Measurements from ENCODE around the gene UXS1. TPM values are rescaled to one million over a fixed set of nuclear protein-coding genes. Genes with fewer than 3 reads are reported as not detected.
A peak's percentile ranks its signal among the peaks of the same experiment; 100 is the strongest.

UXS1 gene
- total and polyA plus RNA-seq, 9 of the 15 experiments (the other 6 are each of a cell fraction or from before 2014, with no cell fraction given) = 5.8 to 25.8 (median 15.0) TPM

DNA sequence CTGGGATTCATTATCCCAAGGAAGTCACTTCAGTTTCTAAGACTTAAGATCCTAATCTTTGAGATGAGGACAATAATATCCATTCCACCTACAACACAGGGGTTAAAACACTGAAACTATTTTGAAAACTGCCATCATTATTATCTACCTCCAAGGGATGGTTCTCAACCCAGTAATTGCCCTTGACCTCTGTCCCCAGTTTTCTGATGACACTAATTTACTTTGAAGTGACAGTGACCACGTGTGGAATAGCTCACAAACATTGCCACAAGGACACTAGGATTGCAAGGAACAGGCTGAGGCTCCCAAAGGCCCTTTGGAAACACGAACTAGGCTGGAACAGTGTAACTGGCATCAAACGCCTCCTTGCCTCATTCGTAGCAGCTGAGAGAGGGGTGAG, 78.4 kb downstream of the UXS1 start (continued):
- TF ChIP-seq, protein P1, sequence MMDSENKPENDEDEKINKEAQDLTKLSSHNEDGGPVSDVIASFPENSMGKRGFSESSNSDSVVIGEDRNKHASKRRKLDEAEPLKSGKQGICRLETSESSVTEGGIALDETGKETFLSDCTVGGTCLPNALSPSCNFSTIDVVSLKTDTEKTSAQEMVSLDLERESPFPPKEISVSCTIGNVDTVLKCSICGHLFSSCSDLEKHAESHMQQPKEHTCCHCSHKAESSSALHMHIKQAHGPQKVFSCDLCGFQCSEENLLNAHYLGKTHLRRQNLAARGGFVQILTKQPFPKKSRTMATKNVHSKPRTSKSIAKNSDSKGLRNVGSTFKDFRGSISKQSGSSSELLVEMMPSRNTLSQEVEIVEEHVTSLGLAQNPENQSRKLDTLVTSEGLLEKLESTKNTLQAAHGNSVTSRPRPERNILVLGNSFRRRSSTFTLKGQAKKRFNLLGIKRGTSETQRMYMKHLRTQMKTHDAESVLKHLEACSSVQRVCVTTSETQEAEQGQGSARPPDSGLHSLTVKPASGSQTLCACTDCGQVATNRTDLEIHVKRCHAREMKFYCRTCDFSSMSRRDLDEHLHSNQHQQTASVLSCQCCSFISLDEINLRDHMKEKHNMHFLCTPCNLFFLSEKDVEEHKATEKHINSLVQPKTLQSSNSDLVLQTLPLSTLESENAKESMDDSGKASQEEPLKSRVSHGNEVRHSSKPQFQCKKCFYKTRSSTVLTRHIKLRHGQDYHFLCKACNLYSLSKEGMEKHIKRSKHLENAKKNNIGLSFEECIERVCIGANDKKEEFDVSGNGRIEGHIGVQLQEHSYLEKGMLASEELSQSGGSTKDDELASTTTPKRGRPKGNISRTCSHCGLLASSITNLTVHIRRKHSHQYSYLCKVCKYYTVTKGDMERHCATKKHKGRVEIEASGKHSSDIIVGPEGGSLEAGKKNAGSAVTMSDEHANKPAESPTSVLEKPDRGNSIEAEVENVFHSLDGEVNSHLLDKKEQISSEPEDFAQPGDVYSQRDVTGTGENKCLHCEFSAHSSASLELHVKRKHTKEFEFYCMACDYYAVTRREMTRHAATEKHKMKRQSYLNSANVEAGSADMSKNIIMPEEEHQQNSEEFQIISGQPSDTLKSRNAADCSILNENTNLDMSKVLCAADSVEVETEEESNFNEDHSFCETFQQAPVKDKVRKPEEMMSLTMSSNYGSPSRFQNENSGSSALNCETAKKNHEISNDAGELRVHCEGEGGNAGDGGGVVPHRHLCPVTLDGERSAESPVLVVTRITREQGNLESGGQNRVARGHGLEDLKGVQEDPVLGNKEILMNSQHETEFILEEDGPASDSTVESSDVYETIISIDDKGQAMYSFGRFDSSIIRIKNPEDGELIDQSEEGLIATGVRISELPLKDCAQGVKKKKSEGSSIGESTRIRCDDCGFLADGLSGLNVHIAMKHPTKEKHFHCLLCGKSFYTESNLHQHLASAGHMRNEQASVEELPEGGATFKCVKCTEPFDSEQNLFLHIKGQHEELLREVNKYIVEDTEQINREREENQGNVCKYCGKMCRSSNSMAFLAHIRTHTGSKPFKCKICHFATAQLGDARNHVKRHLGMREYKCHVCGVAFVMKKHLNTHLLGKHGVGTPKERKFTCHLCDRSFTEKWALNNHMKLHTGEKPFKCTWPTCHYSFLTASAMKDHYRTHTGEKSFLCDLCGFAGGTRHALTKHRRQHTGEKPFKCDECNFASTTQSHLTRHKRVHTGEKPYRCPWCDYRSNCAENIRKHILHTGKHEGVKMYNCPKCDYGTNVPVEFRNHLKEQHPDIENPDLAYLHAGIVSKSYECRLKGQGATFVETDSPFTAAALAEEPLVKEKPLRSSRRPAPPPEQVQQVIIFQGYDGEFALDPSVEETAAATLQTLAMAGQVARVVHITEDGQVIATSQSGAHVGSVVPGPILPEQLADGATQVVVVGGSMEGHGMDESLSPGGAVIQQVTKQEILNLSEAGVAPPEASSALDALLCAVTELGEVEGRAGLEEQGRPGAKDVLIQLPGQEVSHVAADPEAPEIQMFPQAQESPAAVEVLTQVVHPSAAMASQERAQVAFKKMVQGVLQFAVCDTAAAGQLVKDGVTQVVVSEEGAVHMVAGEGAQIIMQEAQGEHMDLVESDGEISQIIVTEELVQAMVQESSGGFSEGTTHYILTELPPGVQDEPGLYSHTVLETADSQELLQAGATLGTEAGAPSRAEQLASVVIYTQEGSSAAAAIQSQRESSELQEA (IDR thresholded peaks at IDR 0.05; ENCODE audit: low read depth) = 0 out of 2 replicates have a peak, but pooled peaks have one; percentile 9
- no peak for TF ChIP-seq NR2C2 (CRISPR knock-in tag; IDR thresholded peaks at IDR 0.05)
- peak; percentile 39; the same call in 1 of the 2 replicates for TF ChIP-seq NR2C2 (tag; IDR thresholded peaks at IDR 0.05)
- TF ChIP-seq EZH2 (IDR thresholded peaks at IDR 0.05; ENCODE audit: borderline replicate concordance, low read depth, low read length) = no peak
- TF ChIP-seq NR2C1 (IDR thresholded peaks at IDR 0.05) = no peak
- 0 out of 2 replicates have a peak, but pooled peaks have one; percentile 2 for TF ChIP-seq NR2C1 (tag; IDR thresholded peaks at IDR 0.05)
- no peak for TF ChIP-seq KDM1A (IDR thresholded peaks at IDR 0.05)
- TF ChIP-seq MCM3 (IDR thresholded peaks at IDR 0.05) = no peak
- TF ChIP-seq ZNF239 (CRISPR knock-in tag; IDR thresholded peaks at IDR 0.05) = no peak
- no peak for TF ChIP-seq POLR2AphosphoS5 (IDR thresholded peaks at IDR 0.05; ENCODE audit: control insufficient read depth, insufficient read depth, low read depth, low read length)
- no peak for TF ChIP-seq ELF1 (tag; IDR thresholded peaks at IDR 0.05)
- TF ChIP-seq, protein P2, sequence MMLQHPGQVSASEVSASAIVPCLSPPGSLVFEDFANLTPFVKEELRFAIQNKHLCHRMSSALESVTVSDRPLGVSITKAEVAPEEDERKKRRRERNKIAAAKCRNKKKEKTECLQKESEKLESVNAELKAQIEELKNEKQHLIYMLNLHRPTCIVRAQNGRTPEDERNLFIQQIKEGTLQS (IDR thresholded peaks at IDR 0.05) = peak; percentile 6; the same call in 1 of the 2 replicates
- TF ChIP-seq, protein P2 (CRISPR knock-in tag; conservative IDR thresholded peaks at IDR 0.05) = 0 out of 2 replicates have a peak, but pooled peaks have one; percentile 15
- TF ChIP-seq KLF13 (tag; IDR thresholded peaks at IDR 0.05; ENCODE audit: borderline replicate concordance, low read depth) = no peak
- no peak for TF ChIP-seq TBP (optimal IDR thresholded peaks at IDR 0.05; ENCODE audit: low read depth, low read length)
- TF ChIP-seq ZNF23 (CRISPR knock-in tag; IDR thresholded peaks at IDR 0.05) = no peak
- TF ChIP-seq CEBPG (CRISPR knock-in tag; IDR thresholded peaks at IDR 0.05) = 0 out of 2 replicates have a peak, but pooled peaks have one; percentile 11
- no peak for TF ChIP-seq CEBPG (tag; conservative IDR thresholded peaks at IDR 0.05 in 1 of 2, IDR thresholded peaks at IDR 0.05 in 1 of 2)
- no peak for TF ChIP-seq MEF2A (IDR thresholded peaks at IDR 0.05; ENCODE audit: control insufficient read depth, low read depth, low read length)
- no peak for TF ChIP-seq CREBBP (IDR thresholded peaks at IDR 0.05; ENCODE audit: low read depth, low read length)

All from K562 (cell line).